ENCODE data around the gene PREB.

- TF ChIP-seq CTCF (IDR thresholded peaks at IDR 0.05) (no peak), POLR2A (IDR thresholded peaks at IDR 0.05) (no peak)
Observed at GRCh38 chr2:27122791-27123190, 11.6 kb downstream of the PREB start.
